Activated CD8-positive, alpha-beta memory T cell treated with anti-CD3 and anti-CD28 coated beads, Interleukin-2, amount 10 ng/mL, durations not matched to agents 7 days and 5 days (primary cell): ENCODE results near the gene ALDH1L2. TPM values are rescaled to one million over a fixed set of nuclear protein-coding genes. Genes with fewer than 3 reads are reported as not detected.

ENCODE experiments used
- ATAC-seq: fragments of 150-1000 bp; cut with Tn5 transposase; one replicate; pipeline ENCODE4 v1.10.0; 2021; ENCODE audit warnings: moderate library complexity
- CTCF ChIA-PET: fragments of 350-600 bp; sonication (Branson Sonifier 250); formaldehyde crosslinking; loops from one replicate; lab custom pipeline; 2021; ENCODE audit warnings: antibody characterized with exemption; lab: Charles Lee
- DNase-seq: peaks from one replicate; pipeline ENCODE4 v3.0.0-alpha.2; 2020
- H3K27ac Mint-ChIP-seq: one replicate; pipeline ENCODE4 v1.8.0; 2021; ENCODE audit warnings: mild to moderate bottlenecking, mixed read lengths
- H3K27me3 Mint-ChIP-seq: one replicate; pipeline ENCODE4 v1.8.0; 2021; ENCODE audit warnings: mixed read lengths
- H3K36me3 Mint-ChIP-seq: one replicate; pipeline ENCODE4 v1.8.0; 2021; ENCODE audit warnings: mild to moderate bottlenecking, mixed read lengths
- H3K4me1 Mint-ChIP-seq: one replicate; pipeline ENCODE4 v1.8.0; 2021; ENCODE audit warnings: mixed read lengths
- H3K4me3 Mint-ChIP-seq: one replicate; pipeline ENCODE4 v1.8.0; 2021; ENCODE audit warnings: mild to moderate bottlenecking, moderate library complexity, mixed read lengths
- H3K9me3 Mint-ChIP-seq: one replicate; pipeline ENCODE4 v1.8.0; 2022; ENCODE audit warnings: low read depth, mixed read lengths
- total RNA-seq, 2 experiments: library from RNA; stranded (reverse); gene quantifications; one replicate each; pipeline ENCODE4 v1.2.3, GENCODE V29; 2021

The ALDH1L2 gene
- 1 to 10 TPM in 1 of 2 experiments, under 1 TPM in 1; 0.70 to 1.3 TPM for total RNA-seq

GRCh38 chr12:105084251-105085250 is at the start of gene ALDH1L2:
Gene ALDH1L2 (minus strand): TSS chr12:105084458. CDS start chr12:105084436, 22 bp downstream.
- H3K36me3 Mint-ChIP-seq = no peaks in the 10 kb centered on the region
- peak within 1 kb of the TSS; percentile 73 for H3K4me3 Mint-ChIP-seq
- peaks cover 5% of the 10 kb centered on the region for H3K4me1 Mint-ChIP-seq
- ATAC-seq (peak; percentile 97), DNase-seq (peak; percentile 71)
- CTCF ChIA-PET = interaction anchor here (1.5 kb wide), 1 partner anchor 32 kb away, joined by 3 read pairs; no protein-coding TSS in a partner anchor
- H3K27me3 Mint-ChIP-seq = peaks cover 36% of the 10 kb centered on the region
- H3K9me3 Mint-ChIP-seq = no peaks in the 10 kb centered on the region
- peak within 1 kb of the TSS; percentile 11 for H3K27ac Mint-ChIP-seq

- ATAC-seq (no peak), DNase-seq (no peak)
- no peaks in the 10 kb centered on the region for H3K27me3 Mint-ChIP-seq
- no peak overlapping the region for H3K27ac Mint-ChIP-seq
- no peak overlapping the region for H3K4me3 Mint-ChIP-seq
- CTCF ChIA-PET = no interaction called here
- H3K36me3 Mint-ChIP-seq = peaks cover 59% of the 10 kb centered on the region
- H3K4me1 Mint-ChIP-seq = peaks cover 5% of the 10 kb centered on the region
- H3K9me3 Mint-ChIP-seq = no peaks in the 10 kb centered on the region
Measured at GRCh38 chr12:105120551-105120950, 36.3 kb upstream of the ALDH1L2 start.

- CTCF ChIA-PET = no interaction called here
- H3K27ac Mint-ChIP-seq = no peak overlapping the region
- H3K36me3 Mint-ChIP-seq = peaks cover 69% of the 10 kb centered on the region
- H3K4me3 Mint-ChIP-seq = no peak overlapping the region
- ATAC-seq = no peak
- H3K9me3 Mint-ChIP-seq = peaks cover 2% of the 10 kb centered on the region
- peaks cover 11% of the 10 kb centered on the region for H3K4me1 Mint-ChIP-seq
- H3K27me3 Mint-ChIP-seq = no peaks in the 10 kb centered on the region
- DNase-seq = no peak
Measured at GRCh38 chr12:105116969-105117368, 32.7 kb upstream of the ALDH1L2 start.

- CTCF ChIA-PET = interaction anchor here (1.1 kb wide), 1 partner anchor 731 kb away, joined by 3 read pairs; no protein-coding TSS in a partner anchor
- H3K4me3 Mint-ChIP-seq = no peak overlapping the region
Measured at GRCh38 chr12:105113094-105113493, 28.8 kb upstream of the ALDH1L2 start.

GRCh38 chr12:105110851-105111250 is 26.6 kb upstream of the ALDH1L2 start:
- peaks cover 35% of the 10 kb centered on the region for H3K36me3 Mint-ChIP-seq

More at GRCh38 chr12:105113094-105113493, 28.8 kb upstream of the ALDH1L2 start:
- no peak for ATAC-seq
- H3K4me1 Mint-ChIP-seq = peaks cover 34% of the 10 kb centered on the region
- H3K9me3 Mint-ChIP-seq = peaks cover 2% of the 10 kb centered on the region
- peaks cover 52% of the 10 kb centered on the region for H3K36me3 Mint-ChIP-seq
- no peak overlapping the region for H3K27ac Mint-ChIP-seq
- DNase-seq = no peak
- H3K27me3 Mint-ChIP-seq = no peaks in the 10 kb centered on the region

GRCh38 chr12:105109465-105110212 is 25.4 kb upstream of the ALDH1L2 start:
- Mint-ChIP-seq H3K27me3 (peaks cover 10% of the 10 kb centered on the region), H3K4me3 (peak overlapping the region; percentile 91), H3K9me3 (peaks cover 5% of the 10 kb centered on the region), H3K4me1 (peaks cover 38% of the 10 kb centered on the region), H3K36me3 (peaks cover 32% of the 10 kb centered on the region), H3K27ac (peak overlapping the region; percentile 75)
- CTCF ChIA-PET = no interaction called here
- ATAC-seq (no peak), DNase-seq (peak; percentile 41)

More at GRCh38 chr12:105110851-105111250, 26.6 kb upstream of the ALDH1L2 start:
- H3K27ac Mint-ChIP-seq = no peak overlapping the region
- ATAC-seq (no peak), DNase-seq (no peak)
- peaks cover 7% of the 10 kb centered on the region for H3K27me3 Mint-ChIP-seq
- H3K4me3 Mint-ChIP-seq = no peak overlapping the region
- H3K4me1 Mint-ChIP-seq = peaks cover 40% of the 10 kb centered on the region
- CTCF ChIA-PET = no interaction called here
- peaks cover 2% of the 10 kb centered on the region for H3K9me3 Mint-ChIP-seq

GRCh38 chr12:105107494-105108371 is 23.5 kb upstream of the ALDH1L2 start, which contains the start of gene WASHC4:
Gene WASHC4 (plus strand): TSS chr12:105107731. CDS start chr12:105107801, 70 bp downstream.
- Mint-ChIP-seq H3K9me3 (peaks cover 5% of the 10 kb centered on the region), H3K4me1 (peaks cover 35% of the 10 kb centered on the region), H3K27me3 (peaks cover 20% of the 10 kb centered on the region), H3K4me3 (peak within 1 kb of the TSS; percentile 91), H3K36me3 (peaks cover 19% of the 10 kb centered on the region), H3K27ac (peak within 1 kb of the TSS; percentile 96)
- CTCF ChIA-PET = interaction anchor here (1.0 to 1.3 kb wide), 4 partner anchors 125 to 423 kb away, joined by 3 read pairs; no protein-coding TSS in a partner anchor
- peak; percentile 96 for DNase-seq
- ATAC-seq = peak; percentile 96

- H3K9me3 Mint-ChIP-seq = peaks cover 3% of the 10 kb centered on the region
- DNase-seq (no peak), ATAC-seq (peak; percentile 2)
- CTCF ChIA-PET = interaction anchor here (1.3 kb wide), 1 partner anchor 127 kb away, joined by 3 read pairs; no protein-coding TSS in a partner anchor
- H3K36me3 Mint-ChIP-seq = peaks cover 13% of the 10 kb centered on the region
- peaks cover 25% of the 10 kb centered on the region for H3K27me3 Mint-ChIP-seq
- peaks cover 31% of the 10 kb centered on the region for H3K4me1 Mint-ChIP-seq
- peak overlapping the region; percentile 96 for H3K27ac Mint-ChIP-seq
- peak overlapping the region; percentile 91 for H3K4me3 Mint-ChIP-seq
Measured at GRCh38 chr12:105107171-105107493, 22.9 kb upstream of the ALDH1L2 start.

- ATAC-seq (no peak), DNase-seq (no peak)
- peaks cover 3% of the 10 kb centered on the region for H3K9me3 Mint-ChIP-seq
- H3K36me3 Mint-ChIP-seq = peaks cover 9% of the 10 kb centered on the region
- CTCF ChIA-PET = no interaction called here
- peaks cover 27% of the 10 kb centered on the region for H3K4me1 Mint-ChIP-seq
- no peak overlapping the region for H3K27ac Mint-ChIP-seq
- peak overlapping the region; percentile 91 for H3K4me3 Mint-ChIP-seq
- peaks cover 29% of the 10 kb centered on the region for H3K27me3 Mint-ChIP-seq
Measured at GRCh38 chr12:105106621-105107020, 22.4 kb upstream of the ALDH1L2 start.

GRCh38 chr12:105104762-105105161 is 20.5 kb upstream of the ALDH1L2 start:
- CTCF ChIA-PET = no interaction called here
- H3K27ac Mint-ChIP-seq = no peak overlapping the region
- DNase-seq (no peak), ATAC-seq (no peak)
- H3K4me3 Mint-ChIP-seq = no peak overlapping the region
- peaks cover 3% of the 10 kb centered on the region for H3K9me3 Mint-ChIP-seq
- peaks cover 18% of the 10 kb centered on the region for H3K4me1 Mint-ChIP-seq
- peaks cover 38% of the 10 kb centered on the region for H3K27me3 Mint-ChIP-seq
- H3K36me3 Mint-ChIP-seq = peaks cover 3% of the 10 kb centered on the region

GRCh38 chr12:105102673-105103072 is 18.4 kb upstream of the ALDH1L2 start:
- Mint-ChIP-seq H3K27me3 (peaks cover 59% of the 10 kb centered on the region), H3K27ac (no peak overlapping the region), H3K4me3 (no peak overlapping the region), H3K36me3 (peaks cover 2% of the 10 kb centered on the region), H3K4me1 (peaks cover 6% of the 10 kb centered on the region), H3K9me3 (peaks cover 3% of the 10 kb centered on the region)
- ATAC-seq (no peak), DNase-seq (no peak)
- CTCF ChIA-PET = no interaction called here

GRCh38 chr12:105100998-105101397 is 16.7 kb upstream of the ALDH1L2 start:
- no peaks in the 10 kb centered on the region for H3K4me1 Mint-ChIP-seq
- peaks cover 8% of the 10 kb centered on the region for H3K9me3 Mint-ChIP-seq
- no peak overlapping the region for H3K27ac Mint-ChIP-seq
- no peak overlapping the region for H3K4me3 Mint-ChIP-seq
- CTCF ChIA-PET = interaction anchor here (0.8 kb wide), 1 partner anchor 1503 kb away, joined by 4 read pairs; no protein-coding TSS in a partner anchor
- ATAC-seq = no peak
- H3K27me3 Mint-ChIP-seq = peaks cover 59% of the 10 kb centered on the region
- peaks cover 2% of the 10 kb centered on the region for H3K36me3 Mint-ChIP-seq
- DNase-seq = no peak
